Measurements from ENCODE around the gene ZNF831. TPM values are rescaled to one million over a fixed set of nuclear protein-coding genes. Genes with fewer than 3 reads are reported as not detected.

Gene ZNF831
- total RNA-seq, 2 experiments from 2014 or later = 7.0 to 8.6 TPM

Other genes starting within 250 kb of the ZNF831 start
- 100 to 1,000 TPM; 111 to 121 TPM for gene NELFCD, start 182.6 kb upstream of the ZNF831 start, total RNA-seq
- gene CTSZ, start 156.6 kb upstream of the ZNF831 start, total RNA-seq = 10 to 100 TPM; 26.6 to 29.4 TPM
- not detected for gene TUBB1, start 144.4 kb upstream of the ZNF831 start, total RNA-seq
- gene ATP5F1E, start 131.5 kb upstream of the ZNF831 start, total RNA-seq = 10 to 100 TPM; 63.5 to 76.1 TPM
- gene PRELID3B, start 121.0 kb upstream of the ZNF831 start, total RNA-seq = 100 to 1,000 TPM; 148 to 196 TPM
- under 1 TPM in 1 of 2 experiments, not detected in 1; 0.11 TPM for gene EDN3, start 136.8 kb downstream of the ZNF831 start, total RNA-seq